GM23338 (cell line): ENCODE measurements around the gene CNOT11. TPM values are rescaled to one million over a fixed set of nuclear protein-coding genes. Genes with fewer than 3 reads are reported as not detected.

Experiments used
- ATAC-seq: fragments of 200-7000 bp; cut with Tn5 transposase; 3 replicates; pipeline ENCODE4 v1.9.1; 2020
- DNase-seq: peaks from one replicate; pipeline ENCODE4 v3.0.0-alpha.2; 2015; ENCODE audit warnings: low spot score
- H2AFZ ChIP-seq: fragments of 200-600 bp; sonication (generic); 2 replicates; pipeline ENCODE4 v1.8.0; 2016; ENCODE audit warnings: antibody characterized with exemption, mild to moderate bottlenecking, moderate library complexity
- H3F3A ChIP-seq: fragments of 200-600 bp; sonication (generic); replicated peaks from 2 replicates; pipeline ENCODE4 v1.8.0; 2017; ENCODE audit warnings: antibody characterized with exemption, mixed run types, low read depth
- H3K27ac ChIP-seq: fragments of 200-600 bp; sonication (generic); 2 replicates; pipeline ENCODE4 v1.6.1; 2016; ENCODE audit warnings: low read depth
- H3K27me3 ChIP-seq: fragments of 200-600 bp; sonication (generic); 2 replicates; pipeline ENCODE4 v1.8.0; 2016; ENCODE audit warnings: mild to moderate bottlenecking, mixed run types, moderate library complexity; ENCODE audit not compliant: insufficient read depth
- H3K36me3 ChIP-seq: fragments of 200-600 bp; sonication (generic); 2 replicates; pipeline ENCODE4 v1.8.0; 2016; ENCODE audit warnings: mild to moderate bottlenecking; ENCODE audit not compliant: insufficient read depth
- H3K4me1 ChIP-seq: fragments of 200-600 bp; sonication (generic); 2 replicates; pipeline ENCODE4 v1.8.0; 2016; ENCODE audit warnings: mild to moderate bottlenecking, moderate library complexity; ENCODE audit not compliant: insufficient read depth
- H3K4me2 ChIP-seq: fragments of 200-600 bp; sonication (generic); 2 replicates; pipeline ENCODE4 v1.7.1; 2017; ENCODE audit warnings: mixed run types
- H3K4me3 ChIP-seq: fragments of 200-600 bp; sonication (generic); 2 replicates; pipeline ENCODE4 v1.6.1; 2016; ENCODE audit warnings: mixed run types
- H3K79me2 ChIP-seq: fragments of 200-600 bp; sonication (generic); replicated peaks from 2 replicates; pipeline ENCODE4 v1.8.0; 2017; ENCODE audit warnings: mild to moderate bottlenecking; ENCODE audit not compliant: insufficient read depth
- H3K9me2 ChIP-seq: fragments of 200-600 bp; sonication (generic); 2 replicates; pipeline ENCODE4 v1.8.0; 2017; ENCODE audit not compliant: insufficient read depth
- H4K20me1 ChIP-seq: fragments of 200-600 bp; sonication (generic); replicated peaks from 2 replicates; pipeline ENCODE4 v1.8.0; 2017; ENCODE audit warnings: mild to moderate bottlenecking; ENCODE audit not compliant: insufficient read depth
- H3K27ac Mint-ChIP-seq: 2 replicates; pipeline ENCODE4 v1.8.0; 2020; ENCODE audit warnings: inconsistent platforms, mild to moderate bottlenecking, moderate library complexity, mixed read lengths
- H3K27me3 Mint-ChIP-seq: 3 replicates; pipeline ENCODE4 v1.8.0; 2022; ENCODE audit warnings: low read depth, mild to moderate bottlenecking, moderate library complexity, mixed read lengths, inconsistent platforms; ENCODE audit not compliant: insufficient read depth, poor library complexity
- H3K36me3 Mint-ChIP-seq: 3 replicates; pipeline ENCODE4 v1.8.0; 2021; ENCODE audit warnings: low read depth, mild to moderate bottlenecking, inconsistent platforms, moderate library complexity, mixed read lengths
- H3K4me1 Mint-ChIP-seq: 3 replicates; pipeline ENCODE4 v1.8.0; 2020; ENCODE audit warnings: mild to moderate bottlenecking, inconsistent platforms, mixed read lengths
- H3K4me3 Mint-ChIP-seq: 3 replicates; pipeline ENCODE4 v1.8.0; 2021; ENCODE audit warnings: moderate library complexity, mild to moderate bottlenecking, inconsistent platforms, mixed read lengths
- H3K9me3 Mint-ChIP-seq: 3 replicates; pipeline ENCODE4 v1.8.0; 2020; ENCODE audit warnings: moderate library complexity, mild to moderate bottlenecking, inconsistent platforms, mixed read lengths
- CREB1 ChIP-seq: fragments of 250-450 bp; sonication (Bioruptor Pico); IDR thresholded peaks from 2 replicates; pipeline ENCODE4 v1.5.0; 2020; ENCODE audit warnings: low read depth, mild to moderate bottlenecking, moderate library complexity
- CTCF ChIP-seq, 2 experiments: fragments of 200-600 bp in 1 of 2; sonication (generic) in 1 of 2; conservative IDR thresholded peaks; 2 replicates each; pipeline versions ENCODE4 v1.5.1 to v1.6.1; 2016 to 2017; ENCODE audit warnings: antibody characterized with exemption in 2 of 2, low read depth in 2 of 2, mild to moderate bottlenecking in 2 of 2, moderate library complexity in 1 of 2
- JUNB ChIP-seq: IDR thresholded peaks from one replicate; pipeline ENCODE4 v1.6.1; 2016; ENCODE audit warnings: antibody characterized with exemption; ENCODE audit not compliant: unreplicated experiment
- NANOG ChIP-seq: IDR thresholded peaks from 2 replicates; pipeline ENCODE4 v1.6.1; 2016; ENCODE audit warnings: antibody characterized with exemption, borderline replicate concordance
- ZNF462 ChIP-seq: fragments of 250-450 bp; sonication (Bioruptor Pico); IDR thresholded peaks from 2 replicates; pipeline ENCODE4 v1.5.0; 2020; ENCODE audit warnings: mild to moderate bottlenecking, moderate library complexity
- polyA plus RNA-seq: library from polyadenylated mRNA; unstranded; fragments of >200 nt; fragmentation: Nextera tagmentation; extraction: Ambion mirVana; gene quantifications from 2 replicates; pipeline ENCODE4 v1.2.1, GENCODE V29; 2016
- total RNA-seq: library from RNA; depleted of rRNA; stranded (reverse); fragments of >200 nt; shearing (Covaris generic); gene quantifications from 2 replicates; pipeline ENCODE4 v1.2.3, GENCODE V29; 2014
- TF ChIP-seq, protein P1 (sequence below): IDR thresholded peaks from 2 replicates; pipeline ENCODE4 v1.6.1; 2016; ENCODE audit warnings: antibody characterized with exemption

The CNOT11 gene
- total and polyA plus RNA-seq, 2 experiments from 2014 or later, result 34.8 to 74.2 TPM

DNA sequence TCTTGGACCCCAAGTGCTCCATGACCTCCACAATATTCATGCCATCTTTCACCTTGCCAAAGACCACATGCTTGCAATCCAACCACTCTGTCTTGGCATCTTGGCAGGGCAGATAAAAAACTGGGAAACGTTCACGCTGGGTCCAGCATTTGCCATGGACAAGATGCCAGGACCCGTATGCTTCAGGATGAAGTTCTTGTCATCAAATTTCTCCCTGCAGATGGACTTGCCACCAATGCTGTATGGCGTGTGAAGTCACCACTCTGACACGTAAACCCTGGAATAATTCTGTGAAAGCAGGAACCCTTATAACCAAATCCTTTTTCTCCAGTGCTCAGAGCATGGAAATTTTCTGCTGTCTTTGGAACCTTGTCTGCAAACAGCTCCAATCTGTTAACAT lies 21.5 kb downstream of the CNOT11 start (continued):
- TF ChIP-seq ZNF462 (CRISPR knock-in tag) (no peak), NANOG (no peak), CREB1 (no peak)
- TF ChIP-seq, protein P1, sequence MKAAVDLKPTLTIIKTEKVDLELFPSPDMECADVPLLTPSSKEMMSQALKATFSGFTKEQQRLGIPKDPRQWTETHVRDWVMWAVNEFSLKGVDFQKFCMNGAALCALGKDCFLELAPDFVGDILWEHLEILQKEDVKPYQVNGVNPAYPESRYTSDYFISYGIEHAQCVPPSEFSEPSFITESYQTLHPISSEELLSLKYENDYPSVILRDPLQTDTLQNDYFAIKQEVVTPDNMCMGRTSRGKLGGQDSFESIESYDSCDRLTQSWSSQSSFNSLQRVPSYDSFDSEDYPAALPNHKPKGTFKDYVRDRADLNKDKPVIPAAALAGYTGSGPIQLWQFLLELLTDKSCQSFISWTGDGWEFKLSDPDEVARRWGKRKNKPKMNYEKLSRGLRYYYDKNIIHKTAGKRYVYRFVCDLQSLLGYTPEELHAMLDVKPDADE, result no peak

- H3K27ac ChIP-seq, result no peak overlapping the region
- H3K36me3 ChIP-seq, result peaks cover 29% of the 10 kb centered on the region
- H3K9me2 ChIP-seq, result no peaks in the 10 kb centered on the region
- H4K20me1 ChIP-seq, result peaks cover 9% of the 10 kb centered on the region; the same call in 1 of the 2 replicates
- Mint-ChIP-seq H3K27ac (no peak overlapping the region), H3K27me3 (no peaks in the 10 kb centered on the region), H3K4me3 (no peak overlapping the region), H3K4me1 (no peaks in the 10 kb centered on the region), H3K9me3 (no peaks in the 10 kb centered on the region), H3K36me3 (peaks cover 53% of the 10 kb centered on the region)
- no peaks in the 10 kb centered on the region for H3K27me3 ChIP-seq
- H3K4me1 ChIP-seq, result no peaks in the 10 kb centered on the region
- no peak overlapping the region for H2AFZ ChIP-seq
- no peak overlapping the region for H3K4me3 ChIP-seq
- TF ChIP-seq CTCF (conservative IDR thresholded peaks at IDR 0.05; ENCODE audit: low read depth in 2 of 2), result peak in 1 of 2 experiments; percentile 44; a peak in 2 of 4 replicates
- no peak for TF ChIP-seq JUNB
- H3K79me2 ChIP-seq, result no peaks in the 10 kb centered on the region
- no peaks in the 10 kb centered on the region for H3F3A ChIP-seq
- DNase-seq (no peak), ATAC-seq (no peak)
- H3K4me2 ChIP-seq, result no peak overlapping the region
Observed at GRCh38 chr2:101277111-101277510, 24.4 kb downstream of the CNOT11 start.
